K562 (cell line): ENCODE measurements around the gene CELSR2. TPM values are rescaled to one million over a fixed set of nuclear protein-coding genes. Genes with fewer than 3 reads are reported as not detected.
"Not testable (repeated sequence)": the region's sequence is repeated elsewhere in the genome, so short reads cannot be mapped to it uniquely, and the experiment has no call there.

Experiments used
- ATAC-seq: fragments of 200-7000 bp; cut with Tn5 transposase; 3 replicates; pipeline ENCODE4 v1.9.1; 2020; ENCODE audit warnings: moderate library complexity
- BruUV-seq: library from RNA; stranded (reverse); fragments of 400-500 nt; replicated peaks from 2 replicates; lab custom pipeline; 2021; lab: Mats Ljungman, UMichigan
- CTCF ChIA-PET: fragments of 300-600 bp; formaldehyde crosslinking; extraction: SDS; loops from one replicate; lab custom pipeline; 2021; ENCODE audit warnings: low intra/inter-chr PET ratio; lab: Yijun Ruan, JAX
- POLR2A ChIA-PET: fragments of 300-600, 350-650 bp; sonication (Branson Sonifier 250); formaldehyde crosslinking; extraction: SDS; loops from one replicate; lab custom pipeline; 2021; ENCODE audit warnings: antibody characterized with exemption, inconsistent platforms; lab: Yijun Ruan, JAX
- DNase-seq, 4 experiments: peaks; one replicate each; pipeline versions ENCODE4 v3.0.0 to v3.0.0-alpha.2; 2011 to 2018; ENCODE audit warnings: low spot score in 3 of 4, mixed read lengths in 3 of 4; ENCODE audit errors: extremely low read depth in 1 of 4
- FAIRE-seq: peaks from 2 replicates; lab custom pipeline; 2011; peaks lifted over from hg19 to GRCh38; lab: Jason Lieb, UNC
- H2AFZ ChIP-seq: 2 replicates; pipeline ENCODE4 v1.6.0; 2011; ENCODE audit warnings: low read depth, low read length, control low read depth, inconsistent platforms
- H3K27ac ChIP-seq: fragments of 200-600 bp; 3 replicates; pipeline ENCODE4 v1.8.0; 2011; ENCODE audit warnings: low read depth, mild to moderate bottlenecking, control low read depth, inconsistent platforms, low read length, moderate library complexity, mixed read lengths; ENCODE audit errors: extremely low read depth
- H3K27me3 ChIP-seq, 2 experiments: fragments of 300-600 bp in 1 of 2; 2 replicates in 1 of 2; 3 replicates in 1 of 2; pipeline versions ENCODE4 v1.6.0 to v1.8.0; 2011; ENCODE audit warnings: inconsistent platforms in 2 of 2, low read length in 2 of 2, mild to moderate bottlenecking in 1 of 2, mixed read lengths in 1 of 2, moderate library complexity in 1 of 2; ENCODE audit not compliant: control insufficient read depth in 2 of 2, insufficient read depth in 2 of 2
- H3K36me3 ChIP-seq: fragments of 300-600 bp; 3 replicates; pipeline ENCODE4 v1.8.0; 2011; ENCODE audit warnings: mild to moderate bottlenecking, low read length, inconsistent platforms; ENCODE audit not compliant: control insufficient read depth, insufficient read depth
- H3K4me1 ChIP-seq, 2 experiments: fragments of 200-600 bp in 1 of 2; replicated peaks in 1 of 2; 2 replicates in 1 of 2; 3 replicates in 1 of 2; pipeline versions ENCODE4 v1.5.1 to v1.8.0; 2011; ENCODE audit warnings: inconsistent platforms in 2 of 2, low read length in 2 of 2, mild to moderate bottlenecking in 1 of 2, mixed read lengths in 1 of 2, moderate library complexity in 1 of 2; ENCODE audit not compliant: control insufficient read depth in 2 of 2, insufficient read depth in 2 of 2
- H3K4me2 ChIP-seq: 2 replicates; pipeline ENCODE4 v1.6.1; 2011; ENCODE audit warnings: low read length, control low read depth, inconsistent platforms, mixed read lengths; ENCODE audit not compliant: insufficient read depth
- H3K4me3 ChIP-seq: fragments of 200-600 bp; sonication (generic), shearing (Covaris generic); 2 replicates; pipeline ENCODE4 v1.5.1; 2016; ENCODE audit warnings: control low read depth, inconsistent platforms
- H3K79me2 ChIP-seq: fragments of 200-600 bp; 3 replicates; pipeline ENCODE4 v1.8.0; 2011; ENCODE audit warnings: low read length, inconsistent platforms; ENCODE audit not compliant: control insufficient read depth, insufficient read depth
- H3K9ac ChIP-seq, 2 experiments: 2 replicates each; pipeline versions ENCODE4 v1.6.0 to v1.6.1; 2011; ENCODE audit warnings: low read depth in 2 of 2, low read length in 2 of 2, control low read depth in 1 of 2, inconsistent platforms in 1 of 2, mild to moderate bottlenecking in 1 of 2, mixed read lengths in 1 of 2; ENCODE audit not compliant: insufficient read depth in 1 of 2
- H3K9me1 ChIP-seq: one replicate; pipeline ENCODE4 v1.6.0; 2011; ENCODE audit warnings: inconsistent platforms, mild to moderate bottlenecking, low read length, moderate library complexity; ENCODE audit not compliant: control insufficient read depth, insufficient read depth
- H3K9me3 ChIP-seq: replicated peaks from 2 replicates; pipeline ENCODE4 v1.5.1; 2011; ENCODE audit warnings: low read depth, low read length, inconsistent platforms; ENCODE audit not compliant: control insufficient read depth, insufficient read depth
- H4K20me1 ChIP-seq: replicated peaks from 2 replicates; pipeline ENCODE4 v1.6.1; 2011; ENCODE audit warnings: low read length, inconsistent platforms, mixed read lengths; ENCODE audit not compliant: control insufficient read depth, insufficient read depth
- GATAD2B ChIP-seq: fragments of 450-650 bp; IDR thresholded peaks from 2 replicates; pipeline ENCODE4 v1.6.1; 2017; ENCODE audit warnings: mild to moderate bottlenecking, borderline replicate concordance
- MTA3 ChIP-seq: fragments of 450-650 bp; formaldehyde crosslinking; IDR thresholded peaks from 2 replicates; pipeline ENCODE4 v1.6.1; 2017; ENCODE audit warnings: mild to moderate bottlenecking, borderline replicate concordance
- NFIX ChIP-seq: fragments of 250-450 bp; sonication (Bioruptor Pico); IDR thresholded peaks from 2 replicates; pipeline ENCODE4 v1.4.0; 2020; ENCODE audit warnings: low read depth, mild to moderate bottlenecking, moderate library complexity
- RCOR1 ChIP-seq, 2 experiments: IDR thresholded peaks; 2 replicates each; pipeline ENCODE4 v1.6.1; 2012; ENCODE audit warnings: low read depth in 2 of 2, low read length in 2 of 2, borderline replicate concordance in 1 of 2, improper control_type of control experiment in 1 of 2
- TAL1 ChIP-seq: fragments of 450-650 bp; IDR thresholded peaks from 2 replicates; pipeline ENCODE4 v1.6.1; 2016; ENCODE audit warnings: mild to moderate bottlenecking
- TRIM24 ChIP-seq, 2 experiments: fragments of 450-650 bp; IDR thresholded peaks; 2 replicates each; pipeline ENCODE4 v1.6.1; 2016
- ZNF347 ChIP-seq: fragments of 450-650 bp; formaldehyde crosslinking; IDR thresholded peaks from 2 replicates; pipeline ENCODE4 v1.4.0; 2020; ENCODE audit warnings: low read depth, mild to moderate bottlenecking, moderate library complexity
- WGBS: fragments of 100-300 bp; shearing (Covaris generic); methylation state at CpG from one replicate; pipeline ENCODE4 v1.1.6; 2016; ENCODE audit warnings: low coverage, mixed read lengths; ENCODE audit not compliant: insufficient coverage; ENCODE audit errors: missing lambda C conversion rate; 5-methylcytosine and 5-hydroxymethylcytosine counted together
- in situ Hi-C: fragments of 300-500 bp; cut with MboI; formaldehyde crosslinking; loops from 4 replicates; pipeline ENCODE4 v1.15.0; 2018; ENCODE audit warnings: inconsistent platforms, mixed read lengths
- intact Hi-C: fragments of 100-400 bp; cut with micrococcal nuclease; formaldehyde crosslinking; loops from 2 replicates; pipeline ENCODE4 v1.14.2; 2022
- polyA plus RNA-seq, 8 experiments: library from polyadenylated mRNA; depleted of rRNA in 4 of 8; stranded (reverse) in 5 of 8; unstranded in 3 of 8; fragments of >200 nt; fragmentation: Nextera tagmentation in 2 of 8; fragmentation: Illumina TruSeq in 1 of 8; extraction: Ambion mirVana in 2 of 8; extraction: Trizol in 1 of 8; gene quantifications; 2 replicates each; pipeline versions ENCODE4 v1.2.1 to v1.2.3, GENCODE V29; 2011 to 2014; ENCODE audit warnings: inconsistent platforms in 1 of 8, missing spikeins in 1 of 8
- total RNA-seq, 7 experiments: library from RNA; depleted of rRNA in 6 of 7; stranded (reverse); fragments of >200 nt in 6 of 7; fragmentation: Illumina TruSeq in 2 of 7; extraction: Trizol in 2 of 7; gene quantifications; 2 replicates each; pipeline versions ENCODE4 v1.2.1 to v1.2.3, GENCODE V29; 2011 to 2021; ENCODE audit warnings: low replicate concordance in 1 of 7
- TF ChIP-seq, protein P1 (sequence below): fragments of 450-650 bp; IDR thresholded peaks from 2 replicates; pipeline ENCODE4 v1.6.1; 2016

The CELSR2 gene
- total and polyA plus RNA-seq, 9 of the 15 experiments (the other 6 are each of a cell fraction or from before 2014, with no cell fraction given) = 0.31 to 21.9 (median 4.2) TPM

DNA sequence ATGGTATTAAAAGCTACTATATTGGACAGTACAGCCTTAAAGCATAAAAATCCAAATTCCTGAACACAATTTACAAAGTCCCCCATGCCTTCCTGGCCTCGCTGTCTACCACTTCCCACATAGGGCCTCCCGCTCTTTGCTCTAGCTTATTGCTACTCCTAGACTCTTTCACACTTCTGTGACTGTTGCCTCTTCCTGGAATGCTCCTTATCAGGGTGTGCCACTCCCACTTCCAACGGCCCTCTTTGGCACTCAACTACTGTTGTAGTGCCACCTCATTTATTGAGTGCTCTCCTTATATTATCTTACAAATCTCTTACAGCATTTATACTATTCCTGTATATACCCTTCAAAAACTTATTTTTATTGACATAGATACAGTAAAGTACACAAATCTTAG is 30.8 kb upstream of the CELSR2 start (continued):
- TF ChIP-seq TRIM24 (IDR thresholded peaks at IDR 0.05) (peak; percentile 82 to 84), NFIX (CRISPR knock-in tag) (no peak), GATAD2B (peak; percentile 62; the same call in 1 of the 2 replicates), TAL1 (peak; percentile 11; the same call in 1 of the 2 replicates), MTA3 (peak; percentile 84; the same call in 1 of the 2 replicates), ZNF347 (CRISPR knock-in tag) (no peak), RCOR1 (IDR thresholded peaks at IDR 0.05; ENCODE audit: borderline replicate concordance in 1 of 2, low read depth in 2 of 2, low read length in 2 of 2) (no peak)
- TF ChIP-seq, protein P1, sequence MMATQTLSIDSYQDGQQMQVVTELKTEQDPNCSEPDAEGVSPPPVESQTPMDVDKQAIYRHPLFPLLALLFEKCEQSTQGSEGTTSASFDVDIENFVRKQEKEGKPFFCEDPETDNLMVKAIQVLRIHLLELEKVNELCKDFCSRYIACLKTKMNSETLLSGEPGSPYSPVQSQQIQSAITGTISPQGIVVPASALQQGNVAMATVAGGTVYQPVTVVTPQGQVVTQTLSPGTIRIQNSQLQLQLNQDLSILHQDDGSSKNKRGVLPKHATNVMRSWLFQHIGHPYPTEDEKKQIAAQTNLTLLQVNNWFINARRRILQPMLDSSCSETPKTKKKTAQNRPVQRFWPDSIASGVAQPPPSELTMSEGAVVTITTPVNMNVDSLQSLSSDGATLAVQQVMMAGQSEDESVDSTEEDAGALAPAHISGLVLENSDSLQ = no peak

DNA sequence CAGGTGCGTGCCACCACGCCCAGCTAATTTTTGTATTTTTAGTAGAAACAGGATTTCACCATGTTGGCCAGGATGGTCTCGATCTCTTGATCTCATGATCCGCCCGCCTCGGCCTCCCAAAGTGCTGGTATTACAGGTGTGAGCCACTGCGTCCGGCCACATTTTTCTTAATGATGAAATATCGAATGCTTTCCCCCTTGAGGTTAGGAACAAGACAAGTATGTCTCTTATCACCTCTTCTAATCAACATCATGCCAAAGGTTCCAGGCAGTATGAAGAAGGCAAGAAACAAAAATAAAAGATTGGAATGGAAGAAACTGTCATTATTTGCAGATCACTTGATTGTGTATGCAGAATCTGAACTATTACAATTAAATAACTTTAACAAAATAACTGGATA is 28.1 kb upstream of the CELSR2 start:
- H3K9me1 ChIP-seq, H3K9ac ChIP-seq, H3K27me3 ChIP-seq, CTCF ChIA-PET, POLR2A ChIA-PET, H3K9me3 ChIP-seq, intact Hi-C loops, in situ Hi-C loops, DNase-seq, ATAC-seq, H3K4me3 ChIP-seq, H3K4me2 ChIP-seq, BruUV-seq, H4K20me1 ChIP-seq, FAIRE-seq, H3K27ac ChIP-seq, H2AFZ ChIP-seq: not testable (repeated sequence)
- Histone ChIP-seq H3K36me3 (peaks cover 78% of the 10 kb centered on the region), H3K79me2 (peaks cover 93% of the 10 kb centered on the region), H3K4me1 (peaks cover 4 to 13% of the 10 kb centered on the region in 2 experiments)
- 97% methylated on average over 8 of the region's 9 CpGs for WGBS
